HK-2 (cell line): ENCODE data around the gene OTOA.
"Not testable (repeated sequence)": the region's sequence is repeated elsewhere in the genome, so short reads cannot be mapped to it uniquely, and the experiment has no call there.

Source experiments
- DNase-seq: peaks from one replicate; pipeline ENCODE4 v3.0.0-alpha.2; 2018; ENCODE audit not compliant: unreplicated experiment

The OTOA gene

DNA sequence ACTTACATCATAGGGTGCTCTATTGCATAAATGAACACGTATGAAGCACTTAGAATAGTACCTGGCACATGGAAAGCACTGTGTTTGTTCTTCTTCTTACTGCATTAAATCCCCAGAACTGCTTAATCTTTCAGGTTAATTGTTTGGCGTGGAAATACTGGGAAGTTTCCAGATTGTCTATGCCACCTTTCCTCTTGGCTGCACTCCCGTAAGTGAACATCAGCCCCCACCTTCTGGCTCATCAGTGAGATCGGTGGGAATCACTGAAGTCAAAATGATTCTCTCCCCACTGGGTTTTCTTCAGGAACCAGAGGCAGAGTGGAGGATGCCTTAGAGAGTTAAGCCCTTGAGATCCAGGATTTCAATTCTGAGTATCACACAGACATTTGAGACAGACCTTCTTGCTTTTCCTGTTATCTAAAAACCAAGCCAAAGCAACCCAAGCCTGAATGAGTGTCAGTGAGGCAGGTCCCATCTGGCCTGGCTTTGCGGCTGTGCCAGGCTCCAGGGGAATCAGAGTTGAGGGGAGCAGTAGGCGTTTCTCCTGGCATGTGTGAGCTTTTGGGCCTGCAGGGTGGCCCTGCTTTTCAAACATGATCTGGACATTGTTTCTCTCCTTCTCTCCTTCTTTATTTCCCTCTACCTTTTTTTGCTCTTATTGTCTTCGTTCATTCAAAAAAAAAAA, 59.1 kb downstream of the OTOA start:
- DNase-seq = no peak

GRCh38 chr16:21723532-21723931, 59.8 kb downstream of the OTOA start:
- DNase-seq = no peak

DNA sequence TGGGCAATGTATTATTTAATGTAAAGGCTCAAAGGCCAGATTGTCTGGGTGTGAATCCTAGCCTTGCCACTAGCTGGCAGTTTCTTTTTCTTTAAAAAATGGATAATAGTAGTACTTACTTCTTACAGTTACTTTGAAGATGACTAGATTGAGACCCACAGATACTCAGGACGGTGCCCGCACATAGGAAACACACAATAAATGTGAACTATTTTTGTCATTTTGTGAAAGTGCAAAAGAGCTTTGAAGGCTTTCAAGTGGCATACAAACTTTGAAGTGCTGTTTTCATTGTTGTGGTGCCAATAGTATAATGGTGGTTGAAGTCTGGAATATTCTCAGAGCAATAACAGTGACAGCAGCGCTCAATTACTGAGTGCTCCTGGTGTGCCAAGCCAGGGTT, 63.6 kb downstream of the OTOA start:
- no peak for DNase-seq

GRCh38 chr16:21731233-21731632, 67.5 kb downstream of the OTOA start:
- DNase-seq = not testable (repeated sequence)

DNA sequence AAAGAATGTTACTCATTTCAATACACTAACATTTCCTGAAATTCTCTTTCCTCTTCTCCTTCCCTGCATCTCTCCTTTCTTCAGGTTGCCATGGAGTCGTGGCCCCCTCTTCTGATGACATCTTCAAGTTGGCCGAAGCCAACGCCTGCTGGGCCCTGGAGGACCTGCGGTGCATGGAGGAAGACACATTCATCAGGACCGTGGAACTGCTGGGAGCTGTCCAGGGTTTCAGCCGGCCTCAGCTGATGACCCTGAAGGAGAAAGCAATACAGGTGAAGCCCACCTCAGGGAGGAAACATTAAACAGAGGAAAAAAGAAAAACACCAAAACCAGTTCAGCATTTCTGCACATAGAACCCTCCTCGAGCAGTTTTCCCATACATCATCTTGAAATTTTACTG, 76.9 kb downstream of the OTOA start:
- DNase-seq = not testable (repeated sequence)

GRCh38 chr16:21756192-21757079, 92.7 kb downstream of the OTOA start:
- not testable (repeated sequence) for DNase-seq

GRCh38 chr16:21757080-21757671, 93.4 kb downstream of the OTOA start:
- DNase-seq = not testable (repeated sequence)

DNA sequence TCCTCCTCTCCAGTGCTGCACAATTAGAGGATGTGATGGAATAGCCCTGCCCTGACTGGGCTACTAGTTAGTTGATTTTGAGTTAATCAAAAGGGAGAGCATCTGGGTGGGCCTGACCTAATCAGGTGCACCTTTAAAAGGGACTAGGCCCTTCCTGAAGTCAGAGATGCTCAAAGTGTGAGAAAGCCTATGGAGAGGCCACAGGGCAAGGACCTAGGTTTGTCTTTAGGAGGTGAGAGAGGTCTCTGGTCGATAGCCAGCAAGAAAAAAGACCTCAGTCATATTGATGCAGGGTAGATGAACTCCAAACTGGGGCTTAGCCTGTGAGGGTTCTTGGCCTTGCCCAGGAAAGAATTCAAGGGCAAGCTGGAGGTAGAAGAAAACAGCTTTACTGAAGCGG, 104.5 kb downstream of the OTOA start:
- not testable (repeated sequence) for DNase-seq

DNA sequence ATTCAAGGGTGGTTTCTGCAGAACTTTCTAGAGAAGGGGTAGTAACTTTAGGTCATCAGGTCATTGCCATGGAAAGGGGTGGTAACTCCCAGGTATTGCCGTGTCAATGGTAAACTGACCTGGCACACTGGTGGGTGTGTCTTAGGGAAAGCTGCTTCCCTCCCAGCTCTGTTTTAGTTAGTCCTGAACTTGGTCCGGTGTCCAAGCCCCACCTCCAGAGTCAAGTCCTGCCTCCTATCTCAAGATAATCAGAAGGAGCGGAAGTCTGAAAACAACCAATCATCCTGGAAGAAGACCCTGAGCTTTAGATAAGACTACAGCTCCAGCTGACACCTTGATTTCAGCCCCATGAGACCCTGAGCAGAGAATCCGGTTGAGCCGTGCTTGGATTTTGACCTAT, 105.0 kb downstream of the OTOA start:
- DNase-seq = not testable (repeated sequence)

GRCh38 chr16:21769284-21769683, 105.5 kb downstream of the OTOA start:
- not testable (repeated sequence) for DNase-seq

GRCh38 chr16:21770584-21770983, 106.8 kb downstream of the OTOA start:
- not testable (repeated sequence) for DNase-seq

DNA sequence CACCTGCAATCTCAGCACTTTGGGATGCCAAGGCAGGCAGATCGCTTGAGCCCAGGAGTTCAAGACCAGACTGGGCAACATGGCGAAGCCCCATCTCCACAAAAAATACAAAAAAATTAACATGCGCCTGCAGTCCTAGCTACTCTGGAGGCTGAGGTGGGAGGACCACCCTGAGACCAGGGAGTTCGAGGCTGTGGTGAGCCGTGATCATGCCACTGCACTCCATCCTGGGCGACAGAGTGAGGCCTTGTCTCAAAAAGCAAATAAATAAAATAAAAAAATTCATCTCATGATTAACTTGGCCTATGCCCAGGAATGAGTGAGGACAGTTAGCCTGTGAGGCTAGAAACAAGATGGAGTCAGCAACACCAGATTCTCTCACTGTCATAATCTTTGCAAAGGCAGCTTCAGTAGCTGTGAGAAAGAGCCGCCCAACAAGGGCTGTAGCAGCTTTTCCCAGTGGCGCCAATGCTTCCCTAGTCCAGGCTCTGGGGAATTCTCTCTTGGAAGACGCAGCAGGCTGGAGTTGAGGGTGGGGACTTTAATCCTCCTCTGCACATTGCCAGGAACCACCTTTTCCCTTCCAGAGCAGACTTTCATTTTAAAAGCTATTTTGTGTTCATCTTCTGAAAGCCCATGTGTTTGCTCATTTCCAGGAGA, 108.9 kb downstream of the OTOA start:
- DNase-seq = not testable (repeated sequence)

DNA sequence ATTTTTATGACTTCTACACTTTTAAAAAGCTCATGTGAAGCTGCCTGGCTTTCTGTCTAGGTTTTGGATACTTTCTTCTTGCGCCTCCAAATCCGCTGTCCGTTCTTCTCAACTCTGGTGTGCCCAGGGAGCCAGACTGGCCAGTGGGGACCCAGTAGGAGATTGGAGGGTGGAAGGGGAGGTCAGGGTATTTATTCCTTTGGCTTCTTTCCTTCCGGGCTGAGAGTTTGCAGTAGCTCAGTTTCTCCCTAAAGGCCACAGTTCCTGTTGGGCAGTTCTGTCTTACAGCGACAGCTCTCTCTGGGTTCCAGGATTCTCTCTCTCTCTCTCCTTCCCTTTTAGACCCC, 109.4 kb downstream of the OTOA start:
- not testable (repeated sequence) for DNase-seq

GRCh38 chr16:21780525-21780924, 116.8 kb downstream of the OTOA start:
- not testable (repeated sequence) for DNase-seq

DNA sequence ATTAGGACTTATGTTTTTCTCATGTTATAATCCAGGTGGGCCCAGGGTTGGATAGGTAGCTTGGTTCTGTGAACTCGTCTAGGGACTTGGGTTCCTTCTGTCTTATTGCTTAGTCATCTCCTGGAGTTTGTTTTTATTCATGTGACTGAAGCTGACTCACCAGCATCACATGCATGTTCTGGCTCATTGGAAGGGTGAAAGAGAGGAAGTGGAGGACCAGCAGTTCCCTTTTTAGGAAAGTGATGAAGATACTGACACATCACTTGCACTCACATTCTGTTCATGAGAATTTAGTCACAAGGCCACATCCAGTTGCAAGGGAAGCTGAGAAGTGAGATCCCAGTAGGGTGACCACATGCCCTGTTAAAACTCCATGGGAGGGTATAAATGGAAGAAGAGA, 126.7 kb downstream of the OTOA start:
- DNase-seq = not testable (repeated sequence)

DNA sequence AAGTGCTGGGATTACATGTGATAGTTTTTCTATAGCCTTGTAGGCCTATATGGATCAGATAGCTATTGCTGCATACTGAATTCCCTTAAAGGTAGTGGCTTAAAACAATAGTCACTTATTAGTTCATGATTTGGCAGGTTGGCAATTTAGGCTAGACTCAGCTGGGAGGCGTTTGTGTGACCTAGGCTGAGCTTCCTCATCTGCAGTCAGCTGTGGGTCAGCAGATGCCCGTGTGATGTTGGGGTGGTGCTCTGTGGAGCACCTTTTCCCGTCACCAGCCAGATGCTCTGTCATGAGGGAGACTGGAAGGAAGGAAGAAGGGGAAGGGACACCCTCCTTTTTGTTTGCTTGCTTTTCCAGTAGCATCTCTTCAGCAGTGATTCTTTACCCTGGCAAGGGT, 129.5 kb downstream of the OTOA start:
- DNase-seq = not testable (repeated sequence)

- not testable (repeated sequence) for DNase-seq
These were observed 134.8 kb downstream of the OTOA start for GRCh38 chr16:21798601-21799000.

GRCh38 chr16:21801538-21802374, 138.0 kb downstream of the OTOA start:
- not testable (repeated sequence) for DNase-seq

DNA sequence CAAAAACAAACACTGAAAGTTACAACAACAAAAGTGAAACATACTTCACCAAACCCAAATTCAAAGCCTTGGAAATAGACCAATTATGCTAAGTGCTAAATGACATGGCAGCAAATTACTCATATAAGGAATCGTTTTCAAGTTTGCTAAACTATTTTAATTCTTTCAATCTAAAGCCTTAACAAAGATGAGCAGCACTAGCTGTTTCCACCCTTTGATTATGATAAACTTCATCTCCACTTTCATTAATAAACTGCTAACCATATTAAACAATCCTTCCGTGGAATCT, 138.6 kb downstream of the OTOA start:
- DNase-seq = not testable (repeated sequence)
